GM12872 (cell line): Measurements from ENCODE around the gene ZNF518B.

Experiments used
- TF ChIP-seq, protein P1 (sequence below): IDR thresholded peaks from 3 replicates; pipeline ENCODE4 v1.5.1; 2011; ENCODE audit warnings: low read depth, mild to moderate bottlenecking, low read length, moderate library complexity; ENCODE audit not compliant: insufficient read depth

The ZNF518B gene

GRCh38 chr4:10437735-10438134, 19.5 kb downstream of the ZNF518B start:
- TF ChIP-seq, protein P1, sequence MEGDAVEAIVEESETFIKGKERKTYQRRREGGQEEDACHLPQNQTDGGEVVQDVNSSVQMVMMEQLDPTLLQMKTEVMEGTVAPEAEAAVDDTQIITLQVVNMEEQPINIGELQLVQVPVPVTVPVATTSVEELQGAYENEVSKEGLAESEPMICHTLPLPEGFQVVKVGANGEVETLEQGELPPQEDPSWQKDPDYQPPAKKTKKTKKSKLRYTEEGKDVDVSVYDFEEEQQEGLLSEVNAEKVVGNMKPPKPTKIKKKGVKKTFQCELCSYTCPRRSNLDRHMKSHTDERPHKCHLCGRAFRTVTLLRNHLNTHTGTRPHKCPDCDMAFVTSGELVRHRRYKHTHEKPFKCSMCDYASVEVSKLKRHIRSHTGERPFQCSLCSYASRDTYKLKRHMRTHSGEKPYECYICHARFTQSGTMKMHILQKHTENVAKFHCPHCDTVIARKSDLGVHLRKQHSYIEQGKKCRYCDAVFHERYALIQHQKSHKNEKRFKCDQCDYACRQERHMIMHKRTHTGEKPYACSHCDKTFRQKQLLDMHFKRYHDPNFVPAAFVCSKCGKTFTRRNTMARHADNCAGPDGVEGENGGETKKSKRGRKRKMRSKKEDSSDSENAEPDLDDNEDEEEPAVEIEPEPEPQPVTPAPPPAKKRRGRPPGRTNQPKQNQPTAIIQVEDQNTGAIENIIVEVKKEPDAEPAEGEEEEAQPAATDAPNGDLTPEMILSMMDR: no peak

GRCh38 chr4:10421344-10422055, 35.7 kb downstream of the ZNF518B start:
- TF ChIP-seq, protein P1: no peak

DNA sequence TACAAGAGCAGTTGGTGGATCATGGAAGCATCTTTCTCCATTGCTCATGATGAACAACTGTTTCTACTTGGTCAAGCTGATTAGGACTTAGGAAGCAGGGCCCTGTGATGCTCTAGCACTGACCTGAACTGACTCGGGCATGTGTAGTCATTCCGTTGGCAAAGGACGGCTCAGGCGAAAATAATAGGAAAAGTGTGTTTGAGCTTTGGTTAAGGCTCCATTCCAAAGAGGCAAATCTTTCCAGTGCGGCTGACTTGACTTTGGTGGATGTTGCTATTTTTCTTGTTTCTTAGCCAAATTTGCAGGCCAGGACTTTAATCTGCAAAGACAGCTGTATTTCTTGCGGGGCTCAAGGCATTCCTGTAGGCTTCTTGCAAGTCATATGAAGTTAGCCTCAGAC, 39.5 kb downstream of the ZNF518B start:
- TF ChIP-seq, protein P1: no peak

GRCh38 chr4:10416441-10416840, 40.8 kb downstream of the ZNF518B start:
- TF ChIP-seq, protein P1: no peak

DNA sequence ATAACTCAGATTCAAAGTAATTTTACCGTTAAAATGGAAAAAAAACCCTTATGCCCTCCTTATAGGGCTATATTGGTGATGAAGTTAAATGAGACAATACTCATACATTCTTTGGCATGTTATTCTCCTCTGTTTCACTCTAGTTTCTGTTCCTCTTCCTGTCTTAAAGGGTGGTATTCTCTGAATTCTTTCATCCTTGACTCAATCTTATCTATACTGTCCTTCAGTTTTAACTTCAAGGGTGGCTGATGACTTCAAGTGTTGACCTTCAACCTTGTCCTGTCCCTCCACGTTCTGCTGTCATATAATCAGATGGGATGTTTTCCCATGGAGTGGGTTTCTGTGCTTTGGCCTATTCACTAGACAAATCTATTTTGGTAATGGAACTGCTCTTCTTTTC, 44.0 kb downstream of the ZNF518B start:
- TF ChIP-seq, protein P1: no peak

DNA sequence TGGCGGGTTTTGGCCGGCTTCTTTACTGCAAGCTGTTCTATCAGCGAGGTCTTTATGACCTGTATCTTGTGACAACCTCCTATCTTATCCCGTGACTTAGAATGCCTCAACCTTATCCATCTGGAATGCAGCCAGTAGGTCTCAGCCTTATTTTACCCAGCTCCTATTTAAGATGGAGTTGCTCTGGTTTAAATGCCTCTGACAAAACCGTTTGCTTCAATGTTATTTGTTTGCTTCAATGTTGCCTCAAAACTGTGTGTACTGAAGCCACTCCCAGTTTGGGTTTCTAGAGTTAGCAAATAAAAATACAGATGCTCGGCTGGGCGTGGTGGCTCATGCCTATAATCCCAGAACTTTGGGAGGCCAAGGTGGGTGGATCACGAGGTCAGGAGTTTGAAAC, 51.6 kb downstream of the ZNF518B start:
- TF ChIP-seq, protein P1: no peak

DNA sequence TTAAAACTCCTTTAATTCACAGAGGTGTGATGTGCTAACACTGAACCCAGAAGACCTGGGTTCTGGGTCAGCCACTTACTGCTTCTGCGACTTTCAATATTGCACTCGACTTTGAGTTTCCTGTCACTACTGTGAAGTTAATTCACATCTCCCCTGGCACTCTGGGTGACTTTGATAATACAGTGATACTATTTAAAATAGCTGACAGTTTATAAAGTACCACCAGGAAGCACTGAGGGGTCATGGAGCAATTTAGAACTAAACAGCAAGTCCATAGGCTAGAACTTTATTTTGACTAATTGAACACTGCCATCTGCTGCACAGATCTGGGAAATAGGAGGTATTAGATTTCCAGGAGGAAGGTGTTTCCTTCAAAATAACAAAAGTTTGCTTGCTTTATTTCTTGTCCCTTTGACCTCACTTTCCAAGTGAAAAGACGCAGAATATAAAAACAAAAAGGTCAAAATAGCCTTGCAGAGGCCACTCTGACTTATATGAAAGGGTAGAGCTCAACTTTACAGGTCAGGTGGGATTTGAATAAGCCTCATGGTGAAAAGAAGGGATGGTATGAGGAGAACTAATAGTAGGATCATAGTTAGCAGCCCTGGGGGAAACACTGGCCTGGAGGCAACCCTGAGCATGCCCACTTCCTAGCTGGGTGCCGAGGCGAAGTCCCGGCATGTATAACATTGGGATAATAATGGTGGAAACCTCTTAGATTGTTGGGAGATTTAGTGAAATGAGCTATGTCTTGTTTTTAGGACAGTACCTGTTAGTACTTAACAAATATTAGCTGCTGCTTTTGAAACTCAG, 53.4 kb downstream of the ZNF518B start:
- TF ChIP-seq, protein P1: 0 out of 3 replicates have a peak, but pooled peaks have one; percentile 18
